HS-5 (cell line): ENCODE data around the gene TTC33.
A peak's percentile ranks its signal among the peaks of the same experiment; 100 is the strongest.

Experiments
- DNase-seq: peaks from one replicate; pipeline ENCODE4 v3.0.0-alpha.2; 2012; ENCODE audit warnings: low read depth

The TTC33 gene

GRCh38 chr5:40518485-40518917 lies 237.3 kb downstream of the TTC33 start:
- DNase-seq = peak; percentile 61

GRCh38 chr5:40515476-40515875 lies 240.3 kb downstream of the TTC33 start:
- DNase-seq = no peak

GRCh38 chr5:40514976-40515375 lies 240.8 kb downstream of the TTC33 start:
- DNase-seq = no peak

- no peak for DNase-seq
These were observed 244.0 kb downstream of the TTC33 start for GRCh38 chr5:40511801-40512200.

GRCh38 chr5:40507095-40507494 lies 248.7 kb downstream of the TTC33 start:
- no peak for DNase-seq

GRCh38 chr5:40505031-40505430 lies 250.7 kb downstream of the TTC33 start:
- DNase-seq = no peak

- no peak for DNase-seq
These were observed 252.3 kb downstream of the TTC33 start for GRCh38 chr5:40503439-40503838.

- DNase-seq = no peak
These were observed 253.0 kb downstream of the TTC33 start for GRCh38 chr5:40502736-40503135.

- no peak for DNase-seq
These were observed 253.9 kb downstream of the TTC33 start for GRCh38 chr5:40501711-40502444.

GRCh38 chr5:40499518-40500273 lies 256.1 kb downstream of the TTC33 start:
- DNase-seq = no peak

- no peak for DNase-seq
These were observed 256.8 kb downstream of the TTC33 start for GRCh38 chr5:40499007-40499406.

GRCh38 chr5:40497573-40497972 lies 258.2 kb downstream of the TTC33 start:
- peak; percentile 48 for DNase-seq

GRCh38 chr5:40495237-40495635 lies 260.5 kb downstream of the TTC33 start:
- no peak for DNase-seq

GRCh38 chr5:40494631-40495236 lies 261.0 kb downstream of the TTC33 start:
- no peak for DNase-seq

- DNase-seq = no peak
These were observed 263.7 kb downstream of the TTC33 start for GRCh38 chr5:40492056-40492455.

- no peak for DNase-seq
These were observed 264.1 kb downstream of the TTC33 start for GRCh38 chr5:40491644-40492043.

GRCh38 chr5:40490464-40491111 lies 265.2 kb downstream of the TTC33 start:
- no peak for DNase-seq

GRCh38 chr5:40489421-40489820 lies 266.3 kb downstream of the TTC33 start:
- DNase-seq = no peak

GRCh38 chr5:40486437-40487275 lies 269.1 kb downstream of the TTC33 start:
- no peak for DNase-seq

GRCh38 chr5:40485021-40485998 lies 270.5 kb downstream of the TTC33 start:
- no peak for DNase-seq
